ENCODE results near the gene ZNF839.

DNA sequence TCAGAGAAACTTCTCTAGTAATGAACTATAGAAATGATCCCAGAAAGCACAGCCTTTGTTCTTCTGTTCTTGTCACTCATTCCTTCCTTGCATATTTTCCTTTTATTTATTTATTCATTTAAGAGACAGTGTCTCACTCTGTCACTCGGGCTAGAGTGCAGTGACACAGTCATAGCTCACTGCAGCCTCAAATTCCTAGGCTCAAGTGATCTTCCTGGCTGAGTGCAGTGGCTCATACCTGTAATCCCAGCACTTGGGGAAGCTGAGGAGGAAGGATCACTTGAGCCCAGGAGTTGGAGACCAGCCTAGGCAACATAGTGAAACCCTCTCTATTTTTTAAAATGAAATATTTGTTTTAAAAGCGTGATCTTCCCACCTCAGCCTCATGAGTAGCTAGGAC, 54.7 kb downstream of the ZNF839 start:
- TF ChIP-seq EZH2 (IDR thresholded peaks at IDR 0.05; ENCODE audit: low read length, missing control alignments): no peak
- TF ChIP-seq, protein P1, sequence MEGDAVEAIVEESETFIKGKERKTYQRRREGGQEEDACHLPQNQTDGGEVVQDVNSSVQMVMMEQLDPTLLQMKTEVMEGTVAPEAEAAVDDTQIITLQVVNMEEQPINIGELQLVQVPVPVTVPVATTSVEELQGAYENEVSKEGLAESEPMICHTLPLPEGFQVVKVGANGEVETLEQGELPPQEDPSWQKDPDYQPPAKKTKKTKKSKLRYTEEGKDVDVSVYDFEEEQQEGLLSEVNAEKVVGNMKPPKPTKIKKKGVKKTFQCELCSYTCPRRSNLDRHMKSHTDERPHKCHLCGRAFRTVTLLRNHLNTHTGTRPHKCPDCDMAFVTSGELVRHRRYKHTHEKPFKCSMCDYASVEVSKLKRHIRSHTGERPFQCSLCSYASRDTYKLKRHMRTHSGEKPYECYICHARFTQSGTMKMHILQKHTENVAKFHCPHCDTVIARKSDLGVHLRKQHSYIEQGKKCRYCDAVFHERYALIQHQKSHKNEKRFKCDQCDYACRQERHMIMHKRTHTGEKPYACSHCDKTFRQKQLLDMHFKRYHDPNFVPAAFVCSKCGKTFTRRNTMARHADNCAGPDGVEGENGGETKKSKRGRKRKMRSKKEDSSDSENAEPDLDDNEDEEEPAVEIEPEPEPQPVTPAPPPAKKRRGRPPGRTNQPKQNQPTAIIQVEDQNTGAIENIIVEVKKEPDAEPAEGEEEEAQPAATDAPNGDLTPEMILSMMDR (conservative IDR thresholded peaks at IDR 0.05 in 1 of 2, IDR thresholded peaks at IDR 0.05 in 1 of 2; ENCODE audit: low read depth in 1 of 2, low read length in 2 of 2): no peak
